GM19238 (cell line): ENCODE measurements around the gene INPP5A.
"Not testable (repeated sequence)": the region's sequence is repeated elsewhere in the genome, so short reads cannot be mapped to it uniquely, and the experiment has no call there.

ENCODE experiments used
- DNase-seq: peaks from one replicate; pipeline ENCODE4 v3.0.0; 2011; ENCODE audit warnings: low spot score; ENCODE audit not compliant: insufficient read length

Gene INPP5A

DNA sequence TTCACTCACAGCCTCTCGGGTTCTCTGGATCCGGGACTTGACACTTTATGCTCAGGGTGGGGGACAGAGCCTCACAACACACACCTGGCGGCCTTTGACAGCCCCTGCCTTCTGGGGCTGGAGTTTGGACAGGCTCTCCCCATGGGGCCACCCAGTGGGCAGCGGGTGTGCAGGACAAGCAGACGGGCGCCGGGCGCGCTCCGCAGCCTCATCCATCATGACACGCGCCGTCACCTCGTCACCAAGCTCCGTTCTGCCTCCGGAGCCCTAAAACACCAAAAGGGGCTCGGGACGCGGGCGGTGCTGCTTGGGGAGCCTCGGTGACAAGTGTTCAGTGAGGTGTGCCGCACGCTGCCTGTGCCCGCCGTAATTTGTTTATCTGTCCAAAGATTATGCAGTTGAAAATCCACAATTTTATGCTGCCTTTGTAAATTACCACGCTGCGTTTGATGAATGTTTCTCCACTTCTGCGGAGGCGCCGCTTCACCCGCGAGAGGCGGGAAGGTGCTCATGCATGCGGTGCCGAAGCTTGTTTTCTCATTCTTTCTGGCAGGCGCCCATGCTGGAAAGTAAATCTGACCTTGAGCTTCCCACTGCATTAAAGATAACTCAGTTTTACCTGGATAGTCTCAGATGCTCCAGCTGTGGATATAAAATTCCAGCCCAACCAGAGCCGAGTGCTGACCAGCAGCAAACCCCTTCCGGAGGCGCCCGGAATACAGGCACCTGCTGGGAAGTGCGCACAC, 242.1 kb downstream of the INPP5A start:
- DNase-seq: no peak

DNA sequence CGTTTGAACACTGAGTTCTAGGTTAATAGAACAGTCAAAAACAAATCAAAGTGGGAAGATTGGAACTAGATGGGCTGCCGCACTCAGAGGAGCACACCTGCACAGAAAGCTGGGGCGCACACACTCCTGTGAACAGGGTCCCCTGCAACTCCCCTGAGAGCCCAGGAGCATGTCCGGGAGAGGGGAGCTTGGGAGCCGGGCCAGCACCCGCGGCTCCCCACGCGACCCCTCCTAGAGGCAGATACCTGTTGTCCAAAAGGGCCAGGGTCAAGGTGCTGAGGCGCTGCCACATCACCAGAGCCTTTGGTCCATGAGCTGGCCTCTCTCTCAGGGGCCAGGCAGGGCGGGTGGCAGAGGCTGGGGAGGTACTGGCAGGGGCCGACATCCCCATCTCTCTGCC, 242.8 kb downstream of the INPP5A start:
- no peak for DNase-seq

DNA sequence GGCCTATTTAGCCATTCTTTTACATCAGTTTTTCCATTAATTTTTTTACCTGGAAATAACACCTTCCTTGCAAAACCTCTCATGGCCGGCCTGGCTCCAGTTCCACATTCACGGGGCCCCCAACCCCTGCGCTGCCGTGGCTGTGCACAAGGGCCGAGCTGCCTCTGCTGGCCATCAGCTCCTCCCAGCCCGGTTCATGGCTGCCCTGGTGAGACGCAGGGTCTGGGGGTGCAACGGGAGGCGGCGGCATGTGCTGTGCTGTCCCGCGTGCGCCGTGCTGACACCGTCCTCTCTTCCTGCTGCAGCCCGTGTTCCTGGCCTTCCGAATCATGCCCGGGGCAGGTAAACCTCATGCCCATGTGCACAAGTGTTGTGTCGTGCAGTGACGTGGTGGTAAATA, 244.0 kb downstream of the INPP5A start:
- DNase-seq: no peak

DNA sequence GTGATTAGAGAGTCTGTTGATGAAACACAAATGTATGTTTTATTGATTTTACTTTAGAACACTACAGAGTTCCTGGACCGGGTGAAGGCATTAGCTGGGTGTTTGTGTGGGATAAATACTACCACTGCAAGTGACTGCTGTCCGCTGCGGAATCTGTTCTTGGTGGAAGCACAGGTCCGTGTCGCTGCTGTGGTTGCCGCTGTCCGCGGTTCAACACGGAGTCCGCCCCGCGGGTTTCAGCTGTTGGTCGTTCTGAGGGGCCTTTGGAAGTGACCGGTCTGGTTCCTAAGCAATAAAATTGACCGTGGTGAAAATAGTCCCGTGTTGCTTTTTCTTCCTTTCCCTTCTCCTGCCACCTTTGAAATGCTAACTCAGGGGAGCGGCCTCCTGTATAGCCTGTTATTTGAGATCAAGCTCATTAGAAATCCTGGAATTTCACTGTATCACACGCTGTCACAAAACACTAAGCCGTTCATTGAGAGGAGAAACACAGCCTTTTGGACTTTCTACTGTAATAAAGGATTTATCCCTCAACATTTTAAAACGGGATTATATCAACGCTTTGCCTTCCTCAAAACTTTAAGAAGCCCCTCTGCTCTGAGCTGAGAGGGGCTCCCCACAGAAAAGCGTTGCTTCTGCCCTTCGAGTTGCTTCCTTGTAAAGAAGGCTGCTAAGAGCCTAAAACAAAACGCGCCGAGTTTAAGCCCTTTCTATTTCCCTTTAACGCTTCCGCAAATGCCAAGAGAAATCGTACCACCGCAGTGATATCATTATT, 245.8 kb downstream of the INPP5A start:
- DNase-seq: no peak

DNA sequence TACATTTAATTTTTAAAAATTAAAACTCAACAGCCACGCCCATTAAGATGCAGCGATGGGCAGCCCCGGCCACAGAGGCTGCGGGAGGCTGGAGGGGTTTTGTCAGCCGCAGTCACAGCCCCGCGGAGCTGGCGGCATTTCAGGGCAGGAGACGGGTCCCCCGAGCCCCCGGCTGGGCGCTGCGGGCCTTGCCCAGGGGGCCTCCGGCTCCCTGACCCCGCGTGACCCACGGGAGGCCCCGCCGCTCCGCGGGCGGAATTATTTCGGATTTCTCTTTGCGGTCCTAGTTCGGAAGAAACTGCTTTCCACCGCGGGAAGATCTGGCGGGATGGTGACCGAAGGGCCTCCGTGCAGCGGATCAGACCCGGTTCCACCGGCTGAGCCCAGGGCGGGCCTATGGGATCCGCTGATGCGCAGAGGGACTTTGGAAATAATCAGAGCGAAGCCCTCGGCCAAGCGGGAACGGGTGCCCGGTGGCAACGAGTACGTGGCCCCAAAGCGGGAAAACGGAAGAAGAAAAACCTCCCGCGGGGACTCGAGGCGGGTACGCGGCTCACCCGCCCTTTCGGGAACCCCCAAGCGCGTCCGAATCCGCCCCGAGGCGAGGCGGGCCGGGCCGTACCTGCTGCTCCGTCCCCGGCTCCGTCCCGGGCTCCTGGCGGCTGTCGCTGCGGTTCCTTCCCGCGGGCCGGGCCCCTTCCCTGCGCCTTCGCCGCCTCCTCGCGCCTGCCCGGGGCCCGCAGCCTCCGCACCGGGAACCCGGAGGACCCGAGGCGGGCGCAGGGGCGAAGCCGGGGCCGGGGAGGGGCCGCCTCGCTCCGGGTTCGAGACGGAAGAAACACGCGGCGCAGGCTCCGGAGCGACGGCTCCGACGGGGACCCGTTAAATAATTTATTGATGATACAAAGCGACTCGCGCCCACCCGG, 246.6 kb downstream of the INPP5A start:
- no peak for DNase-seq

DNA sequence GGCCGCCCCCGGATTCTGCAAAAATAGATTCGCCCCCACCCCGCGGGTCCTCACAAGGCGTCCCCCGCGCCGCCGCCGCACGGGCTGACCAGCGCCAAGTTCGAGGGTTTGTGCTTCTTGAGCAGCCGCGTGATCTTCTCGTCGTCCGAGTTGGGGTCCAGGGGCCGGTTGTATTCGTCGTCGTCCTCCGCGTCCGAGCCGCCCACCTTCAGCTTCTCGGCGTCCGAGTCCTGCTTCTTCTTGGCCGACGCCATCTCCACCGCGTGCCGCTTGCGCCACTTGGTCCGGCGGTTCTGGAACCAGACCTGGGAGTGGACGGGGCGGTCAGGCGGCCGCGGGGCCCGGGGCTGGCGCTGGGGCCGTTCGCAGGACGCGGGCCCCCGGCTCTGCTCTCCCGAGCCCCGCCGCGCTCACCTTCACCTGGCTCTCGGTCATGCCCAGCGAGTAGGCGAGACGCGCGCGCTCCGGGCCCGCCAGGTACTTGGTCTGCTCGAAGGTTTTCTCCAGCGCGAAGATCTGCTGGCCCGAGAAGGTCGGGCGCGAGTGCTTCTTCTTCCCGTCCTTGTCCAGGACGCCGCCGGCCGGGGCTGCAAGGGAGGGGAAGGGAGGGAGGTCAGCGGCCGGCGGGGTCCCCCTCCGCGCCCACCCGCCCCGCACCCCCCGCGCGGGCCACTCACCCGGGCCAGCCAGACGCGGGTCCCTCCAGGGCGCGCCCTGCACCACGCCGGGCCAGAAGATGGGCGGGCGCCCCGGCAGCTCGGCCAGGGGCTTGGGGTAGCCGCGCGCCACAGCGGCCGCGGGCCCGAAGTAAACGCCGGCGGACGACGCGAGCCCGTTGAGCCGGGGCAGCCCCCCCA, 247.5 kb downstream of the INPP5A start:
- no peak for DNase-seq

DNA sequence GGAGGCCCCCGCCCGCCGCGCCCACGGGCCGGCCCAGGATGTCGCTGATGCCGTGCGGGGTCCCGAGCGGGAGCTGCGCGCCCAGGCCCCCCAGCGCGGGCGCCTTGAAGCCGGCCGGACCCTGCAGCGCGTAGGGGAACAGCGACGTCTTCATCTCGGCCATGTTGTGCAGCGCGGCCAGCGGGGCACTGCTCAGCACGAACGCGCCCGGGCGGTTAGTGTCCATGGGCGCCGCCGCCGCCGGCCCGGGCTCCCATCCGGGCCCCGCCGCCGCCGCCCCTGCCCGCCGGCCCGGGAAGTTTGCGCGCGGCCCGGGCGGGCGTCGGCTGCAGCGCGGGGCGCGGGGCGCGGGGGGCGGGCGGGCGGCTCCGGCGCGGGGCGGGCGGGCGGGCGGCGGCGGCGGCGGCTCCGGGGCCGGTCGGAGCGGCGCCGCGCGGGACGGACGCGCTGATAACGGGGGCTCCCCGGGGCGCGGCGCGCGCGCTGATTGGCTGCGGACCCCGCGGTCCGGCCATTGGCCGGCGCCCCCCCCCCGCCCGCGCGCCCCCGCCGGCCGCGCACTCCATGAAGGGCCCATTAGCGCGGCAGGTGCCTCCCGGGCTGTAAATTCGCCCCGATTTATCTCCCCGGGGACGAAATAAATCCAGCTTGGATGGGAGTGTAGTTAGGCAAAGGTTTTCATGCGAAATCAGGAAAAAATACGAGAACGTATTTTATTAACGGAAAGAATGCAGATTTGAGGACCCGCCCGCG, 248.3 kb downstream of the INPP5A start, which contains the start of gene NKX6-2:
Gene NKX6-2 (minus strand): TSS at position 425 of the 753 bp plus-strand sequence. CDS start 199 bp downstream, at position 226.
- no peak for DNase-seq

DNA sequence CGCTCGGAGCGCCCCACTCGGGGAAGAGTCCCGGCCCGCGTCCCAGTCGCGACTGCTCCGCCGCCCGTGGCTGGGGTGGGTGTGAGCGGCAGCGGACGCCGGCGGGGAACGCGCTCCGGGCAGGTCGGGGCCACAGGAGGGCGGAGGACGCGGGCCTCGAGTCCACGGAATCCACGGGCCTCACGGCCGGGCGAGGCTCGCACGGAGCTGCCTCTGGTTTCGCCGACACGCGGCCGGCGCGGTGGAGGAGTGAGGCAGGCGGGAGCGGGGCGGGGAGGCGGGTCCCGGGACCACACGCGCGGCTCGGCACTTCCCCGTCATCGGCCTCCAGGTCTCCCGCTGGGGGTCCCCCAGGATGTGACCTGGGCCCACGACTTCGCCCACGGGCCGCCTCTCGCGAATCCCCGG, 248.9 kb downstream of the INPP5A start:
- DNase-seq: no peak

DNA sequence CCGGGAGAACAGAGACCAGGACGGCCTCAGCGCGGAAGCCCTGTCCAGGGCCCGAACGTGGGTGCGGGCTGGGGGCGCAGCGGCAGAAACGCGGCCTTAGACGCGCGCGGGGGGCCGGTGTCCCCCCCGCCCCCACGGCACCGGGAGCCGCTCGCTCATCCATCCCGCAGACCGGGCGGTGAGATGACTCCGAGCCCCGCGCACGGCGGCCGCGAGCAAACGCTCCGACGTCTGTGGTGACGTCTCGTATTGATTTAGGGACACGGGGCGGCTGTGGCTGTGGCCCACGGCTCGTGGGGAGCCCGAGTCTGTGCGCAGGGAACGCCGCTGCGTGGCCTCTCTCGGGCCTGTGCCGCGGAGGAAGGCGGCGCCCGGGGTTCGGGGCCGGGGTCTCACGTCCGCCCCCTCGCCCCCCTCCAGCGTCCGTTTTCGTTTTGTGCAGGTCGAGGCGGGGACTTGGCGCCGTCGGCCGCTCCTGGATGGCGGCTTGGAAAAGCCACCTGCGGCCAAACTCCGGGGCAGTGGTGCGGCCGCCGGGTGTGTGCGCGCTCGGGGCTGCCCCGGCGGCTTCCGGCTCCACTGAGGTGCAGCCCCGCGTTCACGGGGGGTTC, 249.4 kb downstream of the INPP5A start:
- no peak for DNase-seq

DNA sequence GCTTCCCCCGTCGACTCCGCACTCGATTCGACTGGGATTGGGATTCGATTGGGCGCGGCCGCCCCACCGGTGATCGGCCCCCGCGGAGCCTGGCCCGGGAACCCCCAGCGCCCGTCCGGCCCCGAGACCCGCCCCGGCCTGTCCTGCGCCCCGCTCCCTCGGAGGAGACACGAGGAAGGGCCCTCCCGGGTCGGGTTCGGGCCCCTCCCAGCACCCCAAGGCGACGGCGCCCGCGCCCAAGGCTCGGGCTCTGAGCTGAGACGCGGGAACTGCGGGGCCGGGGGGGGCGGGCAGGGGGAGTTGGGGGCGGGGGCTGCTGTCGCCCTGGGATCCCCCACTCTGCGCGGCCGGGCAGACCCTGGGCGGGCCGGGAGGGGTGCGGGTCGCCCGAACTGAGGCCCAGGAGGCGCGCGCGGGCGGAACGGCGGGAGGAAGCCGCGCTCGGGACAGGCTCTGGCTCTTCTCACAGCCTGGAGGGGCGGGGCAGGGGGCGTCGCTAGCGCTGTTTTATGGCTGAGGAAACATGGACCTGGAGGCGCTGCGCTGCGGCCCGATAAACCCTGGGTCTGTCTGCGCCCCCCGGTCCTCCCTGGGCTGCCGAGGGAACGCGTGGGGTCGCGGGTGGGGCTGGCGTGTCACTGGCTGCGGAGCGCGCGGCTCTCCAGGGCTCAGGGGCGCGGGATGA, 250.1 kb downstream of the INPP5A start:
- no peak for DNase-seq

DNA sequence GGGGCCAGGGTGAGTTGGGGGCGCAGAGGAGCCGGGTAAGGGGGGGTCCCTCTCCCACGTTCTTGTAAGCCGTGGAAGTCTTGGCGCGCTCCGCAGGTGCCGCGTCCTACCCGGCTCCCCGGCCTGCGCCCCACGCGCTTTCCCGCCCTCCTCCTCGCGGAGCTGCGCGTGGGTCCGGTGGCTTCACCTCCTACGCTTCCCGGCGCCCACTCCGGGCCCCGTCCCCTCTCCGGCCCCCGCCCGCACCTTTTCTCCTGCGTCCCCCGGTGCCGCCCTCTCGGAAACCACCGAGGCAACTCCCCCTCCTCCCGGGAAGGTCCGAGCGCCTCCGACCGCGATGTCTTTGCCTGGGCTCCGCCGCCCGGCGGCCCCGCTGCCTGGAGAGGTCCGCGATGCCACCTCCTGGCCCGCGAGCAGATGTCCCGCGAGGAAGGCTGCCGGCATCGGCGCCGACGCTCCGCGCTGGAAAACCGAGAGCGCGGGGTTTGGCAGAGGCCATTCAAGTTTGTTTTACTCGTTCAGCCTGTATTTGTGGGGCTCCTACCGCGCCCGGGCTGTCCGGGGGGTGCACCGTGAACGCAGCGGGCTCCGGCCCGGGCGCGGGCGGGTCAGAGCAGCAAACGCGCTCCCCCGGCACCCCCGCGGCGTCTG, 250.7 kb downstream of the INPP5A start:
- DNase-seq: no peak

DNA sequence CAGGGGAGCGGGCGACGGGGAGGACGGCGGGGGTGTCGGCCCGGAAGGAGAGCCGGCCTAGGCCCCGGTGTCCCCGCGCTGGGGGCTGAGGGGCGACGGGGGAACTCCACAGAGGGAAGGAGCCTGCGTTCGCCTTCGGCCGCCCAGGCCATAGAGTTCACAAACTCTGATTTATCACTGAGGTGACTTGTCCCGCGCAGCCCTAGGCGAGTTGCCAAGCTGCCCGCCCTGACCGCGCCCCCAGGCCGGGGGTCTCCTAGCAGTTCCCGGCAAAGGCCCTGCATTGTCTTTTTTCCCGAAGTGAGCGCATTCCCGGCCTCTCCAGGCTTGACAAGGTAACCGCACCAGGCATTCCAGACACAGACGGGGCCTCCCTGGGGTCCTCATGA, 251.2 kb downstream of the INPP5A start:
- DNase-seq: no peak

DNA sequence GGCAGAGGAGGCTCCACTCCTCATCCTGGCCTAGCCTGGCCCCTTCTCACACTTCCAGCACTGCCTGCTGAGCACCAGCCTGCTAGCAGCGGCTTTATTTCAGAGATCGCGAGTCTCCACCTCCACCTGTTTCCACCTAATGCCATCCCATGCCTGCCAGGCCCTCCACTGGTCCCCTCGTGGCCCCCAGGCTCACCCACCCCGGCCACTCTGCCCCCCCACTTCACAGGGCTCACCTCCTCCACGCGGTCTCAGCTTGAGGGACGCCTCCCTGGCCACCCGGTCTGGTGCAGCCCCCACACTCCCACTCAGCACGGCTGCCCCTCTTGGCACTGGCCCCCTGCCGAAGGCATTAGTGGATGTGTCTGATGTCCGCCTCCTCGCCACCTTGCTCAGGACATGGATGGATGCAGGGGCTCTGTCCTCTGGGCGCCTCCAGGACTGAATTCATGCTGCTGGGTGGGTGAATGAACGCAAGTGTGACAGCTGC, 252.1 kb downstream of the INPP5A start:
- DNase-seq: no peak

DNA sequence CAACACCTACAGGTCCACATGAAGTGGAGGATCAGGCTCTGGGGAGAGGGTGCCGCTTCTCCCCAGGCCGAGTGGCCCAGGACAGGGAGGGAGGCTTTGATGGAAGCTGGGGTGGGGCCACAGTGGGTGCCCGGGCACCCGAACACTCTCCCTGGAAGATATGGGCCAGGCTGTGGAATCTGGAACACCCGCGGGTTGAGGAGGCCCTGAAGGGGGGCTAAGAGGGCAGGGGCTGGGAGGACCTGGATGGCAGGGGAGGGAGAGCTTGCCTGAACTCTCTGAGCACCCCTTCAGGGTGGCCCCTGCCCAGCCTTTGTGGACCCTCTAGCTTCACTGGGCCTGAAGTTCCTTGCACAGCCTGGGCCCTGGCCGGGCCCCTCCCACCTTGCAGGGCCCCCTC, 252.9 kb downstream of the INPP5A start:
- DNase-seq: no peak

DNA sequence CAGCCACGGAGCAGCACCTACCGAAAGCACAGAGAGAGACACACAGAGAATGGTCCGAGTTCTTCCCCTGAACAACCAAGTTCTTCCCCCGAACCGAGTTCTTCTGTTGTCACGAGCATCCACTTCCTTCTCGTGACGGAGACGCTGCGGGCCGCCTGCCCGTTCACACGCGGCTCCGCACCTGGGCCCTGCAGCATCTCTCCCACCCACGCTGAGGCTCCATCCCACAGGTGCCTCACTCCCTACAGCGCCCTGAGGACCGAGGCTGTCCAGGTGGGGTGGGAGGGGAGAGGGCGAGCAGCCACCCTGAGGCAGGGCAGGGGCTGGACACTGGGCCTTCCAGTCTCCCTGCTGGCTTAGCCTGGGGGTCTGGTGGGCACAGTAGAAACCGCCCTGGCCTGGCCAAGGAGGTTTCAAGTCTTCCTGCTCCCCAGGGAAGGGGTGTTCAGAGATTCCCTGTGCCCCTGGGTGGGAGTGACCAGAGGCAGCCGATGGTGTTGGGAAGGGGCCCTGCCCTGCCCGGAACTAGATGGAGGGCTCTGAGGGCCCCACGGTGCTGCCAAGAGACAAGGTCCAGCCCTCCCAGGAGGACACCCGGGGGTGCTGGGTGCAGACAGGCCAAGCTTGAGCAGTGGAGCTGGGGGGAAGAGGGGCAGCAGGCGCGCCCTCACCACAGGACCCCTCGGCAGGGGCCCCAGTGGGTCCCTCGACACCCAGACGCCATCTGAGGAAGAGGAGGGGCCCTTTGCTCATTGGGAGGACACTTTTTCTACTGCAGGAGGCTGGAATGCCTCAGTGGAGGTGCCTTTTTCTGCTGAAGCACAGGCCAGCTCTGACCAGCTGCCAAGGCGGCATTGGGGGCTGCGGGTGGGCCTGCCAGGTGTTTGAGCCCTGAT, 253.6 kb downstream of the INPP5A start:
- no peak for DNase-seq

DNA sequence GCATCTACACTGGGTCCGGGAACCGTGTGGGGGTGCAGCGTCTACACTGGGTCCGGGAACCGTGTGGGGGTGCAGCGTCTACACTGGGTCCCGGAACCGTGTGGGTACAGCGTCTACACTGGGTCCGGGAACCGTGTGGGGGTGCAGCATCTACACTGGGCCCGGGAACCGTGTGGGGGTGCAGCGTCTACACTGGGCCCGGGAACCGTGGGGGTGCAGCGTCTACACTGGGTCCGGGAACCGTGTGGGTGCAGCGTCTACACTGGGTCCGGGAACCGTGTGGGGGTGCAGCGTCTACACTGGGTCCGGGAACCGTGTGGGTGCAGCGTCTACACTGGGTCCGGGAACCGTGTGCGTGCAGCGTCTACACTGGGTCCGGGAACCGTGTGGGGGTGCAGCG, 254.5 kb downstream of the INPP5A start:
- not testable (repeated sequence) for DNase-seq

DNA sequence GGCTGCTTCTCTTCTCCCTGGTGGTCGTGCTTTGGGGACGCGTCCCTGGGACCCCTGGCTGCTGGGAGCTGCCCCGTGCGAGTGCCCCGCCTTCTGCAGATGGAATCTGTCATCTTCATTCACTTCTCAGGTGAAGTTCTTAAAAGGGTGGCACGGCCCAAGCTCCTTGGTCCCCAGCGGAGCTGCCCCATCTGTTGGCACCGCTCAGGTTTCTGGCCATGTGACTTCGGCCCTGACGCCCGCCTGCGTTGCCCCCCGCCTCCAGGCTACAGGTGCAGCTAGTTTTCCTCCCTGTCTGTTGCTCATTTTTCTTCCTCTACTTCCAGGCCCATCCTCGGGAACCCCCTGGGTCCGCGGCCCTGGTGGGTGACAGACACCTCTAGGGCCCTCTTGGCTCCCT, 255.2 kb downstream of the INPP5A start:
- no peak for DNase-seq
